Measurements from ENCODE around the gene GABPB2.

DNA sequence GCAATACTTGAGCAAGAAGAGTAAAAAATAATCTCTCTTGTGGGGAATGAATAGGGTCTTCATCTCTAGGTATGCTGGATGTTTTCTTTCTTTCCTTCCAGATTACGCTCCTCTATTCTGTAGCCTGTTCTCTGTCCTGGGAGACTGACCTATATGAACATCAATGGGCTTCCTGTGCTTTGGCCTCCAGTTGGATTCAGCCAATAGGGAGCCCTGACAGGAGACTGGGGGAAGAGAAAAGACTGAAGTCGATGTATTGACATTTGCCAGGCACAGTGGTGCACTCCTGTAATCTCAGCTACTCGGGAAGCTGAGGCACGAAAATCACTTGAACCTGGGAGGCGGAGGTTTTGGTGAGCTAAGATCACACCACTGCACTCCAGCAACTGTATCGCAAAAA lies 58.2 kb downstream of the GABPB2 start:
- TF ChIP-seq, protein P1, sequence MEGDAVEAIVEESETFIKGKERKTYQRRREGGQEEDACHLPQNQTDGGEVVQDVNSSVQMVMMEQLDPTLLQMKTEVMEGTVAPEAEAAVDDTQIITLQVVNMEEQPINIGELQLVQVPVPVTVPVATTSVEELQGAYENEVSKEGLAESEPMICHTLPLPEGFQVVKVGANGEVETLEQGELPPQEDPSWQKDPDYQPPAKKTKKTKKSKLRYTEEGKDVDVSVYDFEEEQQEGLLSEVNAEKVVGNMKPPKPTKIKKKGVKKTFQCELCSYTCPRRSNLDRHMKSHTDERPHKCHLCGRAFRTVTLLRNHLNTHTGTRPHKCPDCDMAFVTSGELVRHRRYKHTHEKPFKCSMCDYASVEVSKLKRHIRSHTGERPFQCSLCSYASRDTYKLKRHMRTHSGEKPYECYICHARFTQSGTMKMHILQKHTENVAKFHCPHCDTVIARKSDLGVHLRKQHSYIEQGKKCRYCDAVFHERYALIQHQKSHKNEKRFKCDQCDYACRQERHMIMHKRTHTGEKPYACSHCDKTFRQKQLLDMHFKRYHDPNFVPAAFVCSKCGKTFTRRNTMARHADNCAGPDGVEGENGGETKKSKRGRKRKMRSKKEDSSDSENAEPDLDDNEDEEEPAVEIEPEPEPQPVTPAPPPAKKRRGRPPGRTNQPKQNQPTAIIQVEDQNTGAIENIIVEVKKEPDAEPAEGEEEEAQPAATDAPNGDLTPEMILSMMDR (IDR thresholded peaks at IDR 0.05) = no peak
- TF ChIP-seq TCF7L2 (IDR thresholded peaks at IDR 0.05; ENCODE audit: low read depth, low read length) = no peak

All from Panc1 (cell line).